GM12864 (cell line): ENCODE data around the gene ADCY4.

Experiments used
- DNase-seq: peaks from one replicate; pipeline ENCODE4 v3.0.0-alpha.2; 2011; ENCODE audit warnings: low read depth
- H3K4me3 ChIP-seq: 2 replicates; pipeline ENCODE4 v1.5.1; 2011; ENCODE audit warnings: mild to moderate bottlenecking, low read depth, low read length, control low read depth
- CTCF ChIP-seq: IDR thresholded peaks from 2 replicates; pipeline ENCODE4 v1.5.1; 2011; ENCODE audit warnings: low read depth, mild to moderate bottlenecking, moderate library complexity, low read length, control low read depth, inconsistent platforms; ENCODE audit errors: missing control alignments

The ADCY4 gene

GRCh38 chr14:24324024-24324423 is 10.8 kb downstream of the ADCY4 start:
- no peak for DNase-seq
- H3K4me3 ChIP-seq = no peak overlapping the region
- no peak for TF ChIP-seq CTCF

GRCh38 chr14:24323341-24323740 is 11.5 kb downstream of the ADCY4 start:
- no peak for DNase-seq
- no peak overlapping the region for H3K4me3 ChIP-seq
- no peak for TF ChIP-seq CTCF

GRCh38 chr14:24322672-24323071 is 12.2 kb downstream of the ADCY4 start:
- no peak for DNase-seq
- no peak for TF ChIP-seq CTCF
- no peak overlapping the region for H3K4me3 ChIP-seq

GRCh38 chr14:24321212-24321975 is 13.5 kb downstream of the ADCY4 start:
- DNase-seq = no peak
- no peak overlapping the region for H3K4me3 ChIP-seq
- no peak for TF ChIP-seq CTCF

- no peak for DNase-seq
- H3K4me3 ChIP-seq = no peak overlapping the region
- TF ChIP-seq CTCF = no peak
Observed at GRCh38 chr14:24317141-24317928, 17.5 kb downstream of the ADCY4 start.

- no peak overlapping the region for H3K4me3 ChIP-seq
- no peak for TF ChIP-seq CTCF
- DNase-seq = no peak
Observed at GRCh38 chr14:24316597-24316950, 18.3 kb downstream of the ADCY4 start.
